Stimulated activated CD8-positive, alpha-beta memory T cell treated with anti-CD3 and anti-CD28 coated beads, Interleukin-7, amount 100 ng/mL, for 24 hours (primary cell): ENCODE data around the gene GLIS1.

Source experiments
- DNase-seq: peaks from one replicate; pipeline ENCODE4 v3.0.0-alpha.2; 2020; ENCODE audit warnings: low read depth

The GLIS1 gene

GRCh38 chr1:53717025-53717804 lies 21.7 kb downstream of the GLIS1 start:
- no peak for DNase-seq

GRCh38 chr1:53716150-53716549 lies 22.8 kb downstream of the GLIS1 start:
- no peak for DNase-seq

- no peak for DNase-seq
Observed at GRCh38 chr1:53715478-53715877, 23.5 kb downstream of the GLIS1 start.

GRCh38 chr1:53712276-53712675 lies 26.7 kb downstream of the GLIS1 start:
- no peak for DNase-seq

- DNase-seq: no peak
Observed at GRCh38 chr1:53710584-53710983, 28.4 kb downstream of the GLIS1 start.

- no peak for DNase-seq
Observed at GRCh38 chr1:53708687-53709086, 30.3 kb downstream of the GLIS1 start.

- no peak for DNase-seq
Observed at GRCh38 chr1:53706356-53706755, 32.6 kb downstream of the GLIS1 start.

- no peak for DNase-seq
Observed at GRCh38 chr1:53705446-53706096, 33.4 kb downstream of the GLIS1 start.

GRCh38 chr1:53704804-53705445 lies 34.0 kb downstream of the GLIS1 start:
- DNase-seq: no peak

- no peak for DNase-seq
Observed at GRCh38 chr1:53704304-53704703, 34.7 kb downstream of the GLIS1 start.

- no peak for DNase-seq
Observed at GRCh38 chr1:53703174-53703573, 35.8 kb downstream of the GLIS1 start.

GRCh38 chr1:53702341-53702740 lies 36.6 kb downstream of the GLIS1 start:
- no peak for DNase-seq

GRCh38 chr1:53700776-53701175 lies 38.2 kb downstream of the GLIS1 start:
- no peak for DNase-seq

- DNase-seq: no peak
Observed at GRCh38 chr1:53699981-53700380, 39.0 kb downstream of the GLIS1 start.

GRCh38 chr1:53698384-53698980 lies 40.5 kb downstream of the GLIS1 start:
- no peak for DNase-seq

- no peak for DNase-seq
Observed at GRCh38 chr1:53697721-53698383, 41.1 kb downstream of the GLIS1 start.

GRCh38 chr1:53696990-53697389 lies 42.0 kb downstream of the GLIS1 start:
- DNase-seq: no peak

- DNase-seq: no peak
Observed at GRCh38 chr1:53696571-53696970, 42.4 kb downstream of the GLIS1 start.

- no peak for DNase-seq
Observed at GRCh38 chr1:53696051-53696450, 42.9 kb downstream of the GLIS1 start.

GRCh38 chr1:53695116-53695515 lies 43.8 kb downstream of the GLIS1 start:
- no peak for DNase-seq

- DNase-seq: no peak
Observed at GRCh38 chr1:53694718-53695091, 44.3 kb downstream of the GLIS1 start.
